Stimulated activated naive CD4-positive, alpha-beta T cell treated with Interleukin-2 at 50 U/mL for 16 hours (primary cell): Measurements from ENCODE around the gene IL19.
"Not testable (repeated sequence)": the region's sequence is repeated elsewhere in the genome, so short reads cannot be mapped to it uniquely, and the experiment has no call there.

Experiments used
- DNase-seq: peaks from one replicate; lab custom pipeline; 2025; lab: John Stamatoyannopoulos, UW

The IL19 gene

GRCh38 chr1:206833801-206834200, 63.2 kb downstream of the IL19 start:
- no peak for DNase-seq

DNA sequence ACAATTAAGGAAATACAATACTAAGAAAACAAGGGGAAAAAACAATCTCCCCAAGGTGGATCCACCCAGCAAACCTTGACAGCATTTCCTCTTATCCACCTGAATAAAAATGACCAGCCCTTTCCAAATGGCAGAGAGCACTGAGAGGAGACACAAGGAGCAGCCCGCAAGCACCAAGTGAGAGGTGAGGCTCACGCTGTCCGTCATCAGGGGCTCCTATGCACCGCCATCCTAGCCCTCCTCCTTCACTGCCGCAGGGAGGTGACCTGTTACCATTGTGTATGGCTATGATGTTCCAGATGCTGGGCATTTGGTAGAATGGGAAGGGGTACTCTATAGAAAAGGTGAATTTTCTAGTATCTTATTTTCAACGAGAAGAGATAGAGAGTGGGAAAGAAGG, 63.6 kb downstream of the IL19 start:
- DNase-seq = no peak

DNA sequence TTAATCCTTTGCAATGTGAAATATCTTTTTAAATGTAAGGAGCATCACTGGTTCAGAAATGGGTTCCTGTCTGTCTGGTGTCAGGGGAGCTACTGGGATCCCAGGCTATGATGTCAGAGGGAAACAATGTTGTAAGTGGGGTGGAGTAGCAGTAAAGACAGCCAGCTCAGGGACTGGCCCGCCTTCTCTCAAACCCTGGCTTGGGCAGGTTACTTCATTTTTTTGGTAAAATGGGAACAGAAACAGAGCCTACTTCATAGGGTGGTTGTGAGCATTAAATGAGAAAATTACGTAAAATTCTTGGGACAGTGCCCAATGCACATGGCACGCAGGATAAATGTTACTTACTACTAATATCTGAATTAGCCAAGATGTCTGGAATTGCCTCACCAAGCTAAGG, 64.1 kb downstream of the IL19 start:
- no peak for DNase-seq

DNA sequence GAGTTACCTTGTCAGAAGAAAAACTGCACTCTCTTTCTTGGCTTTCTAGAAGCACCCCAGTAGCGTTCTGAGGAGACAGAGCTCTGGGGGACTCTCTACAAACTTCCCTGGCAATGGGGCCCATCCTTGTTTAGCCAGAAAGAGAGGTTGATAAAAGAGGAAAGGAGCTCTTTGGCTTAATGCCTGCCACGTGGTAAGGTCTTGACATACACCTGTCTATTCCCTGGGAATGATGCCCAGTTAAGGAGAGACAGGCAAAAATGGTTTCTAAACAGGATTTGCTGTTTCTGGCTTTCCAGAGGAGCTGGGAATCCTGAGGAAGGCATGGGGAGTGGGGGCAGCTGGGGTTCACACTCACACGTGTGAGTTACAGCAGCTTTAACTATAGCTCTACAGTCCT, 64.6 kb downstream of the IL19 start:
- DNase-seq = no peak

DNA sequence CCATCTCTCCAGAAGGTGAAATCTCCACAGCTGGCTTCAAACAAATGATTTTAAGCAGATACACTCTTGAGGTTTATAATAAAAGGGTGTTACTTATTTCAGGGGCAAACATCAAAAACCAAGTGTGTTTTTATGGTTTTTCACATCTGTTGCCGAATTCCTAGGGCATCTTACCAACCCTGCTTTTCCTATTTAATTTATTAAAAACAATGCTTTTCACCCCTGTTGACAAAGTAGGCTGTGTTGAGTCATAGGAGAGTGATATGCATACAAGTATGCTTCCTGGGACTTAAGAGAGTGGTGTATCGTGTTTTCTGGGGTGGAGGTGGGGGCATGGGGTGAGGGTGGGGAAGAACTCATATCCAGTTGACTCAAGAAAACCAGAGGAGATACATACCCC, 65.5 kb downstream of the IL19 start:
- DNase-seq = no peak

DNA sequence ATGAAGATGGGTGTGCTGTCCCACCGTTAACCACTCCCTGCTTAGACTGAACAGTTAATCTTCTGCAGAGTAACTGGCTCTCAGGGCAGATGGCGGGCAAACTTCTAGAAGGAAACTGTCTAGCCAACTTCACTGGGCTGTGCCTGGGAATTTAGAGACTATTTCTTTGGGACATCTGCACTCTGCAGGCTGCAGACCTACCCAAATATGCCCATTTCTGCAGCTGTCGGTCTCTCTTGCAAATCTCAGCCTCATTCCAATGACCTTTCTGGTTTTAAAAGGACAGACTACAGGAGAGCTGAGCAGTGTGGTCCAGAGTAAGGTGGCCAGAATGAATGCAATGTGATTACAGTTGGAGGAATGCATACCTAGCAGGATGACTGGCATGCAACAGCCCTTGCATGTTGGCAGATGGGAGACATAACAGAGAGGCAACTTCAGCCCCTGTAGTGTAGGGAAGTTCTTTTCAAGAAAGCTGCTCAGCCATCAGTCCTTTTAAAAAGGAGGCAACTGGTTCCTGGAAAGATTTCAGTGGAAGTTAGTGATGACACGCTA, 68.5 kb downstream of the IL19 start:
- DNase-seq = no peak

DNA sequence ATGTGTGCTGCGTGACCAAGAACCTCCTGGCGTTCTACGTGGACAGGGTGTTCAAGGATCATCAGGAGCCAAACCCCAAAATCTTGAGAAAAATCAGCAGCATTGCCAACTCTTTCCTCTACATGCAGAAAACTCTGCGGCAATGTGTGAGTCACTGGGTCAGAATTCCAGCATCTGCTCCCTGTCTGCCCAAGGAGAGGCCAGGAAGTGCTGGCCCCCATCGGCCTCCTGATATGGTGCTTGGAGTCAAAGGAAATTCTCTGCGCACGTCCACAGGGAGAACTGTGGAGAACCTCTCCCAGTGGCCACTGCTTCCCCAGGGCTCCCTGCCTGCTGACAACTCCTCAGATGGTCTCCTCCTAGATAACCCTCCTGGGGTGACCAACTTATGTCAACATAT, 69.3 kb downstream of the IL19 start:
- DNase-seq = no peak

DNA sequence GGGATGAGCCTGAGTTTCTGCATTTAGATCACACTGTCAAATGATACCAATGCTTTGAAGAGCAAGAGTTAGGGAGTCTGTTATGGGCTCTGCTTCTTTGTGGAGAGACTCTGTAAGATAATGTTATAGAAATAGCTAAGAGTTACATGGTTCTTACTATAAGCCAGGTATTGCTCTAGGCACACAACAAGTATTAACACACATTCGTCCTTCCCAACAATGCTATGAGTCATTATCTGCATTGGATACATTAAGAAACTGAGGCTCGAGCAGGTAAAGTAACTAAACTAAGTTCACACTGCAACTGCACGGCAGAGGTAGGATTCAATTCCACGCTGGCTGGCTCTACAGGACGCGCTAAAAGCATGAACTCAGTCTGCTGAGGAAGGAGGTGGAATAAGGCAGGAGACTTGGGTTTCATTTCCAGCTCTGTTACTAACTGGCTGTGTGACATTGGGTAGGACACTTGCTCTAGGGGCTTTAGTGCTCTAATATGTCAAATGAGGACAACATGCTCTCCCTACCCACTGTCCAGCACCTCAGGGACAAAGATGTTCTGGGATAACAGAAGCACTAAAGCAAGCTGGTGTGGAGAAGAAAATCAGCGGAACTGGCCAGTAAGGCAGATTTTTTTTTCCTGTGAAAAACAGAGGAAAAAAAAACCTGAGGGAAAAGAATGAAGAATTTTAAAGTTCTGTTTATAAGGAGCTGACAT, 71.2 kb downstream of the IL19 start:
- no peak for DNase-seq

DNA sequence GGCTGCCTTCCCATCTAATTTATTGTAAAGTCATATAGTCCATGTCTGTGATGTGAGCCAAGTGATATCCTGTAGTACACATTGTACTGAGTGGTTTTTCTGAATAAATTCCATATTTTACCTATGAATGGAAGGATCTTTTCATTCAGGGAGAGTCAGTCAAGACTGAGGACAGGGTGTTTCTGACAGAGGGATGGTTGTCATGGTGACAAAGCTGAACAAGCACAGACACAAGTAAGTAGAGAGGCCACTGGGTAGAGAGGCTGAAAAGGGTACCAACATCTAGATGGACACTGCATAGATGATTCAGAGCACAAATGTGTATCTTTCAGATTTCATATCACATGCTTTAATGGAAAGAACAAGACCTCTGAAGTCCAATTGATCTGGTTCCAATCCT, 72.3 kb downstream of the IL19 start:
- DNase-seq = no peak

DNA sequence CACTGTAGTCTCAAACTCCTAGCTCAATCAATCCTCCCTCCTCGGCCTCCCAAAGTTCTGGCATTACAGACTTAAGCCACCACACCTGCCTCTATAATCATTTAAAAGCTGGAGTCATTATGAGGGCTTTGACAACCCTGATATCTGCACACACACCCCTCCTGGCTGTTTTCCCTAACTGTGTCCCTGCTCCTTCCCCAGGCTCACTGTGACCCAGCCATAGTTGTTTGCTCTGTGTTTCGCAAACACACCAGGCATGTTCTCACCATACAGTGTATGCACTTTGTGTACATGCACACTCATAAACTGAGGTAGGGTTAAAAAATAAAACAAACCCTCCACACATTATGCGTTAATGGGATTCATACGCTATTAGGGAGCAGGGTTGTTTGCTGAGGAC, 73.1 kb downstream of the IL19 start:
- DNase-seq = no peak

GRCh38 chr1:206846487-206846886, 75.9 kb downstream of the IL19 start:
- DNase-seq = no peak

GRCh38 chr1:206847337-206847834, 76.8 kb downstream of the IL19 start:
- DNase-seq = no peak

- DNase-seq = no peak
Observed at GRCh38 chr1:206847946-206848345, 77.4 kb downstream of the IL19 start.

DNA sequence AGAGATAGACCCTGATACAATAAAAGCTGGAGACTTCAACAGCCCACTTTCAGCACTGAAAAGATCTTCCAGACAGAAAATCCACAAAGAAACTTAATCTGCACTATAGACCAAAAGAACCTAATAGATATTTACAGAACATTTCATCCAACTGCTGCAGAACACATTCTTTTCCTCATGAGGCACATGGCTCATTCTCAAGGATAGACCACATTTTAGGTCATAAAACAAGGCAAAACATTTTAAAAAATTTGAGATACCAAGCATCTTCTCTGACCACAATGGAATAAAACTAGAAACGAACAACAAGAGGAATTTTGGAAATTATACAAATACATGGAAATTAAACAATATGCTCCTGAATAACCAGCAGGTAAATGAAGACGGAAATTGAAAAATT, 79.8 kb downstream of the IL19 start:
- DNase-seq = no peak

DNA sequence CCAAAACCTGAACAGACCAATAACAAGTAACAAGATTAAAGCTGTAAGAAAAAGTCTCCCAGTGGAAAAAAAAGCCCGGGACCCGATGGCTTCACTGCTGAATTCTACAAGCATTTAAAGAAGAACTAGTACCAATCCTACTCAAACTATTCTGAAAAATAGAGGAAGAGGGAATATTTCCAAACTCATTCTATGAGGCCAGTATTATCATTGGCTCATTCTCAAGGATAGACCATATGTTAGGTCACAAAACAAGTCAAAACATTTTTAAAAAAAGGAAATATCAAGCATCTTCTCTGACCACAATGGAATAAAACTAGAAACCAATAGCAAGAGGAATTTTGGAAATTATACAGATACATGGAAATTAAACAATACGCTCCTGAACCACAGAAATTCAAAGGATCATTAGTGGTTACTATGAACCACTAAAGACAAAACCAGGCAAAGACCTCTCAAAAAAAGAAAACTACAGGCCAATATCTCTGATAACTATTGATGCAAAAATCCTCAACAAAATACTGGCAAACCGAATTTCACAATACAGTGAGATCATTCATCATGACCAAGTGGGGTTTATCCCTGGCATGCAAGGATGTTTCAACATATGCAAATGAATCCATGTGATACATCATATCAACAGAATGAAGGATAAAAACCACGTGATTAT, 80.9 kb downstream of the IL19 start:
- DNase-seq = no peak

DNA sequence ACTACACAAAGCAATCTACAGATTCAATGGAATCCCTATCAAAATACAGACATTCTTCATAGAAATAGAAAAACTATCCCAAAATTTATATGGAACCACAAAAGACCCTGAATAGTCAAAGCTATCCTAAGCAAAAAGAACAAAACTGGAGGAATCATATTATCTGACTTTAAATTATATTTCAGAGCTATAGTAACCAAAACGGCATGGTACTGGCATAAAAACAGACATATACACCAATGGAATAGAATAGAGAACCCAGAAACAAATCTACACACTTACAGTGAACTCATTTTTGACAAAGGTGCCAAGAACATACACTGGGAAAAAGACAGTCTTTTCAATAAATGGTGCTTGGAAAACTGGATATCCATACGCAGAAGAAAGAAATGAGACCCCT, 82.1 kb downstream of the IL19 start:
- DNase-seq = not testable (repeated sequence)

DNA sequence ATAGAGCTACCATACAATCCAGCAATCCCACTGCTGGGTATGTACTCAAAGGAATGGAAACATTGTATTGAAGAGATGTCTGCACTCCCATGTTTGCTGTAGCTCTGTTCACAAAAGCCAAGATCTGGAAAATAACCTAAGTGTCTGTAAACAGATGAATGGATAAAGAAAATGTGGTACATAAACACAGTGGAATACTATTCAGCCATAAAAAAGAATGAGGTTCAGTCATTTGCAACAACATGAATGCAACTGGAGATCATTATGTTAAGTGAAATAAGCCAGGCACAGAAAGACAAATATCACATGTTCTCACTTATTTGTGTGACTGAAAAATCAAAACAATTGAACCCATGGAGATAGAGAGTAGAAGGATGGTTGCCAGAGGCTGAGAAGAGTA, 83.1 kb downstream of the IL19 start:
- DNase-seq = not testable (repeated sequence)

DNA sequence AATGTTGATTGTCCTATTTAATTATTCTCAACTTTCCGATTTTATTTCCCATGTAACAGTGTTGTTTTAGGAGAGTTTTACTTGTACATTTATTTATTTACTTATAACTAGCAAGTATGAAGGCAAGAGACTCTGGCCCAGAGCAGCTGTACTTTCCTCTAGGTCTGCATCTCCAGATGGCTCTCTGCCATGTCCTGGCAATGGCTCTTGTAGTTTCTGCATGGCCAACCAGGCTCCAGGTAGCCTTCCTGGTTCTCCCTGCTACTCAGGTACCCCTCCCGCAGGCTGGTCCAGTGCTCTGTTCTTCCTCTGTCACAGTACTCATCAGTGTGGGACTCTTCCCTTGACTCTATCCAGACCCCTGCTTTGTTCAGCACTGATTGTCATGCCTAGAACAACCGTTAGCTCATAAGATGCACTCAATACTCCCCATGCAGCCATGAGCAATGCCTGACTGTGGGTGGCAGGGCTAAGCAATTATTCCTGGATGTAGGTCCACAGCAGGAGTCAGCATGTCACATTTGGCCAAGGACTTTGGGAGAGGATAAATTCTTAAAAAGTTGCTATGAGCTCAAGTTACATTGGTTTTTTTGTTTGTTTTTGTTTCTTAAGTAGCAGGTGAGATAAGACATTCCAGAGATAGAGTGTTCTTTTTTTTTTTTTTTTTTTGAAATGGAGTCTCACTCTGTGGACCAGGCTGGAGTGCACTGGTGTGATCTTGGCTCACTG, 84.0 kb downstream of the IL19 start:
- DNase-seq = no peak

DNA sequence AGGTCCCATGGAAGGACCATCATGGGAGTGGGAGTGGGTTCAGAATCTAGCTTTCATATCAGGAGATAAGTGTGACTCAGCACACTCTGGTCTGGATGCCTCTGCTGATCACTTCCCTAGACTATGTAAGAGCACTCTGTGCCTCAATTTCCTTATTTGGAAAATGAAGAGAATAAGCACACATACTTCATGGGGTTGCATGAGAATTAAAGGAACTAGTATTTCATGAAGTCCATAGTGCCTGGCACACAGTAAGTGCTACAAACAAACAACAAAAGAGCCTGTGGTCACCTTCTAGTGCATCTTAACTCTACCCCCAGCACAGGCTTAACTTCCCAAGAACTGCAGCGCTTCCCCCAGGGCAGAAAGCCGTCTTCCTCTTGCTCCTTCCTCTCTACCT, 85.3 kb downstream of the IL19 start:
- DNase-seq = no peak

DNA sequence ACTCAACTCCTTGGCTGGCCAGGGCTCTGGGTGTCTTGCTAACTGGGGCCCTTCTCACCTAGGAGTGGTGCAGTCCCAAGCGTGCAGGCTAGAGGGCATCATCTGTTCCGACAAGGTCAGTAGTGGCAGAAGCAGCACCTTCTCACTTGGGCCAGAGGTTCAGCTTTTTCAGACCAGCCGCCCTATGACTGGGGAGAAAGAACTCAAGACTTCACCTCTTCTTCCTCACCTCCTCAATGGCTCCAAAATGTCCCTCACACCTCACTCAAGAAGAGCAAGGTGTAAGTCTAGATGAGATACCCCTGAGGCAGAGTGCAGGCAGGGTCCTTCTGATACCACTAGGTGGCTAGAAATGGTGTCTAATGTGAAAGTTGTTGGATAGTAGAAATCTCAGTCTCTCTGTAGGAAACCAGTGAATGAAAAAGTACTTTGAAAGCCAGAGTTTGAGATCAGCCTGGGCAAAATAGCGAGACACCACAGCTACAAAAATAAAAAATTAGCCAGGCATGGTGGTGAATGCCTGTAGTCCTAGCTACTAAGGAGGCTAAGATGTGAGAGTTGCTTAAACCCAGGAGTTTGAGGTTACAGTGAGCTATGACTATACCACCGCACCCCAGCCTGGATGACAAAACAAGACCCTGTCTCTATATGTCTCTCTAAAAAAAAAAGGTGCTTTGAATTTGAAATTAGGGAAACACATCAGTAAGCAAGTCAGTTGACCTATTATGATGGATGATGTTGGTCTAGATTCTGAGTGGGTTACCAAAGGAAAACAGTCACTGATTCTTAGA, 86.3 kb downstream of the IL19 start:
- no peak for DNase-seq

GRCh38 chr1:206859082-206859521, 88.5 kb downstream of the IL19 start:
- no peak for DNase-seq

GRCh38 chr1:206860165-206860564, 89.6 kb downstream of the IL19 start:
- no peak for DNase-seq
